K562 (cell line): ENCODE results near the gene RGR. TPM values are rescaled to one million over a fixed set of nuclear protein-coding genes. Genes with fewer than 3 reads are reported as not detected.

Experiments
- ATAC-seq: fragments of 200-7000 bp; cut with Tn5 transposase; 3 replicates; pipeline ENCODE4 v1.9.1; 2020; ENCODE audit warnings: moderate library complexity
- BruUV-seq: library from RNA; stranded (reverse); fragments of 400-500 nt; replicated peaks from 2 replicates; lab custom pipeline; 2021; lab: Mats Ljungman, UMichigan
- CTCF ChIA-PET: fragments of 300-600 bp; formaldehyde crosslinking; extraction: SDS; loops from one replicate; lab custom pipeline; 2021; ENCODE audit warnings: low intra/inter-chr PET ratio; lab: Yijun Ruan, JAX
- POLR2A ChIA-PET: fragments of 300-600, 350-650 bp; sonication (Branson Sonifier 250); formaldehyde crosslinking; extraction: SDS; loops from one replicate; lab custom pipeline; 2021; ENCODE audit warnings: antibody characterized with exemption, inconsistent platforms; lab: Yijun Ruan, JAX
- DNase-seq, 4 experiments: peaks; one replicate each; pipeline versions ENCODE4 v3.0.0 to v3.0.0-alpha.2; 2011 to 2018; ENCODE audit warnings: low spot score in 3 of 4, mixed read lengths in 3 of 4; ENCODE audit errors: extremely low read depth in 1 of 4
- FAIRE-seq: peaks from 2 replicates; lab custom pipeline; 2011; peaks lifted over from hg19 to GRCh38; lab: Jason Lieb, UNC
- H2AFZ ChIP-seq: 2 replicates; pipeline ENCODE4 v1.6.0; 2011; ENCODE audit warnings: low read depth, low read length, control low read depth, inconsistent platforms
- H3K27ac ChIP-seq: fragments of 200-600 bp; 3 replicates; pipeline ENCODE4 v1.8.0; 2011; ENCODE audit warnings: low read depth, mild to moderate bottlenecking, control low read depth, inconsistent platforms, low read length, moderate library complexity, mixed read lengths; ENCODE audit errors: extremely low read depth
- H3K27me3 ChIP-seq, 2 experiments: fragments of 300-600 bp in 1 of 2; 2 replicates in 1 of 2; 3 replicates in 1 of 2; pipeline versions ENCODE4 v1.6.0 to v1.8.0; 2011; ENCODE audit warnings: inconsistent platforms in 2 of 2, low read length in 2 of 2, mild to moderate bottlenecking in 1 of 2, mixed read lengths in 1 of 2, moderate library complexity in 1 of 2; ENCODE audit not compliant: control insufficient read depth in 2 of 2, insufficient read depth in 2 of 2
- H3K36me3 ChIP-seq: fragments of 300-600 bp; 3 replicates; pipeline ENCODE4 v1.8.0; 2011; ENCODE audit warnings: mild to moderate bottlenecking, low read length, inconsistent platforms; ENCODE audit not compliant: control insufficient read depth, insufficient read depth
- H3K4me1 ChIP-seq, 2 experiments: fragments of 200-600 bp in 1 of 2; replicated peaks in 1 of 2; 2 replicates in 1 of 2; 3 replicates in 1 of 2; pipeline versions ENCODE4 v1.5.1 to v1.8.0; 2011; ENCODE audit warnings: inconsistent platforms in 2 of 2, low read length in 2 of 2, mild to moderate bottlenecking in 1 of 2, mixed read lengths in 1 of 2, moderate library complexity in 1 of 2; ENCODE audit not compliant: control insufficient read depth in 2 of 2, insufficient read depth in 2 of 2
- H3K4me2 ChIP-seq: 2 replicates; pipeline ENCODE4 v1.6.1; 2011; ENCODE audit warnings: low read length, control low read depth, inconsistent platforms, mixed read lengths; ENCODE audit not compliant: insufficient read depth
- H3K4me3 ChIP-seq: fragments of 200-600 bp; sonication (generic), shearing (Covaris generic); 2 replicates; pipeline ENCODE4 v1.5.1; 2016; ENCODE audit warnings: control low read depth, inconsistent platforms
- H3K79me2 ChIP-seq: fragments of 200-600 bp; 3 replicates; pipeline ENCODE4 v1.8.0; 2011; ENCODE audit warnings: low read length, inconsistent platforms; ENCODE audit not compliant: control insufficient read depth, insufficient read depth
- H3K9ac ChIP-seq, 2 experiments: 2 replicates each; pipeline versions ENCODE4 v1.6.0 to v1.6.1; 2011; ENCODE audit warnings: low read depth in 2 of 2, low read length in 2 of 2, control low read depth in 1 of 2, inconsistent platforms in 1 of 2, mild to moderate bottlenecking in 1 of 2, mixed read lengths in 1 of 2; ENCODE audit not compliant: insufficient read depth in 1 of 2
- H3K9me1 ChIP-seq: one replicate; pipeline ENCODE4 v1.6.0; 2011; ENCODE audit warnings: inconsistent platforms, mild to moderate bottlenecking, low read length, moderate library complexity; ENCODE audit not compliant: control insufficient read depth, insufficient read depth
- H3K9me3 ChIP-seq: replicated peaks from 2 replicates; pipeline ENCODE4 v1.5.1; 2011; ENCODE audit warnings: low read depth, low read length, inconsistent platforms; ENCODE audit not compliant: control insufficient read depth, insufficient read depth
- H4K20me1 ChIP-seq: replicated peaks from 2 replicates; pipeline ENCODE4 v1.6.1; 2011; ENCODE audit warnings: low read length, inconsistent platforms, mixed read lengths; ENCODE audit not compliant: control insufficient read depth, insufficient read depth
- CSDE1 ChIP-seq, 2 experiments: fragments of 450-650 bp; IDR thresholded peaks; 2 replicates each; pipeline ENCODE4 v1.6.1; 2016; ENCODE audit warnings: mild to moderate bottlenecking in 1 of 2
- GABPB1 ChIP-seq: sonication (generic); formaldehyde crosslinking; IDR thresholded peaks from 2 replicates; pipeline ENCODE4 v1.8.0; 2022; ENCODE audit warnings: mild to moderate bottlenecking, missing genetic modification reagents
- GATAD2B ChIP-seq: fragments of 450-650 bp; IDR thresholded peaks from 2 replicates; pipeline ENCODE4 v1.6.1; 2017; ENCODE audit warnings: mild to moderate bottlenecking, borderline replicate concordance
- HNRNPLL ChIP-seq: fragments of 200-400 bp; formaldehyde crosslinking; IDR thresholded peaks from 2 replicates; pipeline ENCODE4 v1.6.1; 2017; ENCODE audit warnings: low read length, low read depth, mild to moderate bottlenecking; ENCODE audit not compliant: poor library complexity, severe bottlenecking
- KHSRP ChIP-seq: fragments of 450-650 bp; IDR thresholded peaks from 2 replicates; pipeline ENCODE4 v1.6.1; 2017
- NFIC ChIP-seq: fragments of 450-650 bp; IDR thresholded peaks from 2 replicates; pipeline ENCODE4 v1.6.1; 2017; ENCODE audit warnings: mild to moderate bottlenecking, inconsistent platforms
- NR2F6 ChIP-seq: fragments of 450-650 bp; formaldehyde crosslinking; IDR thresholded peaks from 2 replicates; pipeline ENCODE4 v1.4.0; 2020; ENCODE audit warnings: mild to moderate bottlenecking
- PRMT5 ChIP-seq: sonication (generic); formaldehyde crosslinking; IDR thresholded peaks from 2 replicates; pipeline ENCODE4 v1.5.0; 2020; ENCODE audit warnings: missing genetic modification reagents
- SMAD4 ChIP-seq: fragments of 250-450 bp; sonication (Bioruptor Pico); conservative IDR thresholded peaks from 2 replicates; pipeline ENCODE4 v1.8.0; 2021; ENCODE audit warnings: inconsistent platforms, mild to moderate bottlenecking, moderate library complexity
- SNIP1 ChIP-seq: fragments of 450-650 bp; IDR thresholded peaks from 2 replicates; pipeline ENCODE4 v1.7.1; 2017; ENCODE audit warnings: low read depth, mild to moderate bottlenecking
- TGIF2 ChIP-seq: sonication (generic); formaldehyde crosslinking; IDR thresholded peaks from 2 replicates; pipeline ENCODE4 v1.8.1; 2022; ENCODE audit warnings: mild to moderate bottlenecking, missing genetic modification reagents, moderate library complexity
- ZFPM2 ChIP-seq: fragments of 250-450 bp; sonication (Bioruptor Pico); IDR thresholded peaks from 2 replicates; pipeline ENCODE4 v1.5.1; 2022; ENCODE audit warnings: mild to moderate bottlenecking
- ZNF445 ChIP-seq: fragments of 250-450 bp; sonication (Bioruptor Pico); IDR thresholded peaks from 2 replicates; pipeline ENCODE4 v1.4.0; 2020; ENCODE audit warnings: low read depth, mild to moderate bottlenecking, moderate library complexity
- ZNF695 ChIP-seq: fragments of 450-650 bp; formaldehyde crosslinking; IDR thresholded peaks from 2 replicates; pipeline ENCODE4 v1.4.0; 2020; ENCODE audit warnings: mild to moderate bottlenecking, moderate library complexity
- ZNF76 ChIP-seq: fragments of 250-450 bp; sonication (Bioruptor Pico); IDR thresholded peaks from 2 replicates; pipeline ENCODE4 v1.4.0; 2020; ENCODE audit warnings: mild to moderate bottlenecking, moderate library complexity, borderline replicate concordance
- WGBS: fragments of 100-300 bp; shearing (Covaris generic); methylation state at CpG from one replicate; pipeline ENCODE4 v1.1.6; 2016; ENCODE audit warnings: low coverage, mixed read lengths; ENCODE audit not compliant: insufficient coverage; ENCODE audit errors: missing lambda C conversion rate; 5-methylcytosine and 5-hydroxymethylcytosine counted together
- in situ Hi-C: fragments of 300-500 bp; cut with MboI; formaldehyde crosslinking; loops from 4 replicates; pipeline ENCODE4 v1.15.0; 2018; ENCODE audit warnings: inconsistent platforms, mixed read lengths
- intact Hi-C: fragments of 100-400 bp; cut with micrococcal nuclease; formaldehyde crosslinking; loops from 2 replicates; pipeline ENCODE4 v1.14.2; 2022
- polyA plus RNA-seq, 8 experiments: library from polyadenylated mRNA; depleted of rRNA in 4 of 8; stranded (reverse) in 5 of 8; unstranded in 3 of 8; fragments of >200 nt; fragmentation: Nextera tagmentation in 2 of 8; fragmentation: Illumina TruSeq in 1 of 8; extraction: Ambion mirVana in 2 of 8; extraction: Trizol in 1 of 8; gene quantifications; 2 replicates each; pipeline versions ENCODE4 v1.2.1 to v1.2.3, GENCODE V29; 2011 to 2014; ENCODE audit warnings: inconsistent platforms in 1 of 8, missing spikeins in 1 of 8
- total RNA-seq, 7 experiments: library from RNA; depleted of rRNA in 6 of 7; stranded (reverse); fragments of >200 nt in 6 of 7; fragmentation: Illumina TruSeq in 2 of 7; extraction: Trizol in 2 of 7; gene quantifications; 2 replicates each; pipeline versions ENCODE4 v1.2.1 to v1.2.3, GENCODE V29; 2011 to 2021; ENCODE audit warnings: low replicate concordance in 1 of 7
- TF ChIP-seq, protein P1 (sequence below): fragments of 250-450 bp; sonication (Bioruptor Pico); IDR thresholded peaks from 2 replicates; pipeline ENCODE4 v1.9.0; 2021; ENCODE audit warnings: mild to moderate bottlenecking, inconsistent platforms
- TF ChIP-seq, protein P2 (sequence below): sonication (generic); formaldehyde crosslinking; IDR thresholded peaks from 2 replicates; pipeline ENCODE4 v1.4.0; 2020; ENCODE audit warnings: mild to moderate bottlenecking, missing genetic modification reagents

Gene RGR
- total and polyA plus RNA-seq, 9 of the 15 experiments (the other 6 are each of a cell fraction or from before 2014, with no cell fraction given), result not detected

DNA sequence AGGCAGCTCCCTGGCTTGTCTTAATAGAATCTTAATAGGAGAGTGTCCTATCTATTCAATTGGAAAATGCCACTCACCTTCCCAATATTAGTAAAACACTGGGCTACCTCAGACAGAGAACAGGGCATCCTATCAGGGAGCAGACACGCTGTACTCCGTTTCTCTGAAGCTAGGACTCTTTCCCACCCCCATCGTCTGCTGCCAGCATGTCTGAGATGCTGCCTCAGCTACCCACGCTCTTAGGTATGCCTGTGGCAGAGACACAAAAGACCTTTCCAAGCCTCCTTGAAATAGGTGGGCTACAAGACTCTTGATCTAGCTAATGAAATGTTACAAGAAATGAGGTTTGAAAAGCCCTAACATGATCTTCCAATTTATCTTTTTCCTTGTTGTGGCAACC lies 17.0 kb upstream of the RGR start:
- no peaks in the 10 kb centered on the region for H3K9me1 ChIP-seq
- in situ Hi-C loops, result no loop called here
- TF ChIP-seq SNIP1 (no peak), HNRNPLL (no peak), ZNF695 (CRISPR knock-in tag) (no peak), SMAD4 (CRISPR knock-in tag) (no peak), ZNF76 (CRISPR knock-in tag) (no peak), KHSRP (no peak), NFIC (no peak), ZNF445 (no peak), GABPB1 (CRISPR knock-in tag) (no peak), CSDE1 (IDR thresholded peaks at IDR 0.05) (no peak), TGIF2 (CRISPR knock-in tag) (no peak), GATAD2B (no peak), ZFPM2 (CRISPR knock-in tag) (no peak), PRMT5 (CRISPR knock-in tag) (no peak), NR2F6 (no peak)
- TF ChIP-seq, protein P1, sequence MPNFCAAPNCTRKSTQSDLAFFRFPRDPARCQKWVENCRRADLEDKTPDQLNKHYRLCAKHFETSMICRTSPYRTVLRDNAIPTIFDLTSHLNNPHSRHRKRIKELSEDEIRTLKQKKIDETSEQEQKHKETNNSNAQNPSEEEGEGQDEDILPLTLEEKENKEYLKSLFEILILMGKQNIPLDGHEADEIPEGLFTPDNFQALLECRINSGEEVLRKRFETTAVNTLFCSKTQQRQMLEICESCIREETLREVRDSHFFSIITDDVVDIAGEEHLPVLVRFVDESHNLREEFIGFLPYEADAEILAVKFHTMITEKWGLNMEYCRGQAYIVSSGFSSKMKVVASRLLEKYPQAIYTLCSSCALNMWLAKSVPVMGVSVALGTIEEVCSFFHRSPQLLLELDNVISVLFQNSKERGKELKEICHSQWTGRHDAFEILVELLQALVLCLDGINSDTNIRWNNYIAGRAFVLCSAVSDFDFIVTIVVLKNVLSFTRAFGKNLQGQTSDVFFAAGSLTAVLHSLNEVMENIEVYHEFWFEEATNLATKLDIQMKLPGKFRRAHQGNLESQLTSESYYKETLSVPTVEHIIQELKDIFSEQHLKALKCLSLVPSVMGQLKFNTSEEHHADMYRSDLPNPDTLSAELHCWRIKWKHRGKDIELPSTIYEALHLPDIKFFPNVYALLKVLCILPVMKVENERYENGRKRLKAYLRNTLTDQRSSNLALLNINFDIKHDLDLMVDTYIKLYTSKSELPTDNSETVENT (CRISPR knock-in tag), result no peak
- TF ChIP-seq, protein P2, sequence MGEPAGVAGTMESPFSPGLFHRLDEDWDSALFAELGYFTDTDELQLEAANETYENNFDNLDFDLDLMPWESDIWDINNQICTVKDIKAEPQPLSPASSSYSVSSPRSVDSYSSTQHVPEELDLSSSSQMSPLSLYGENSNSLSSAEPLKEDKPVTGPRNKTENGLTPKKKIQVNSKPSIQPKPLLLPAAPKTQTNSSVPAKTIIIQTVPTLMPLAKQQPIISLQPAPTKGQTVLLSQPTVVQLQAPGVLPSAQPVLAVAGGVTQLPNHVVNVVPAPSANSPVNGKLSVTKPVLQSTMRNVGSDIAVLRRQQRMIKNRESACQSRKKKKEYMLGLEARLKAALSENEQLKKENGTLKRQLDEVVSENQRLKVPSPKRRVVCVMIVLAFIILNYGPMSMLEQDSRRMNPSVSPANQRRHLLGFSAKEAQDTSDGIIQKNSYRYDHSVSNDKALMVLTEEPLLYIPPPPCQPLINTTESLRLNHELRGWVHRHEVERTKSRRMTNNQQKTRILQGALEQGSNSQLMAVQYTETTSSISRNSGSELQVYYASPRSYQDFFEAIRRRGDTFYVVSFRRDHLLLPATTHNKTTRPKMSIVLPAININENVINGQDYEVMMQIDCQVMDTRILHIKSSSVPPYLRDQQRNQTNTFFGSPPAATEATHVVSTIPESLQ (CRISPR knock-in tag), result no peak
- POLR2A ChIA-PET, result no interaction called here
- CTCF ChIA-PET, result no interaction called here
- no peak overlapping the region for H3K27ac ChIP-seq
- H3K36me3 ChIP-seq, result no peaks in the 10 kb centered on the region
- no peaks in the 10 kb centered on the region for H3K4me1 ChIP-seq
- H3K9me3 ChIP-seq, result no peaks in the 10 kb centered on the region
- no peaks in the 10 kb centered on the region for H4K20me1 ChIP-seq
- H3K79me2 ChIP-seq, result no peaks in the 10 kb centered on the region
- H2AFZ ChIP-seq, result no peak overlapping the region
- 1% methylated on average over 4 of the region's 4 CpGs for WGBS
- H3K27me3 ChIP-seq, result peaks cover 3 to 24% of the 10 kb centered on the region in 2 experiments; a peak in 3 of 5 replicates
- H3K4me2 ChIP-seq, result no peak overlapping the region
- H3K9ac ChIP-seq, result no peak overlapping the region
- H3K4me3 ChIP-seq, result no peak overlapping the region
- intact Hi-C loops, result no loop called here
- DNase-seq, result no peak
- no peak for ATAC-seq
- no peak for FAIRE-seq
- no TSS peak for BruUV-seq
